H9 (cell line): Measurements from ENCODE around the gene ASGR1. TPM values are rescaled to one million over a fixed set of nuclear protein-coding genes. Genes with fewer than 3 reads are reported as not detected.

ENCODE experiments used
- DNase-seq: peaks from one replicate; pipeline ENCODE4 v3.0.0-alpha.2; 2017
- H2AFZ ChIP-seq: one replicate; pipeline ENCODE4 v1.6.1; 2013; ENCODE audit warnings: mild to moderate bottlenecking, low read length, control low read depth, moderate library complexity
- H2AK5ac ChIP-seq: 2 replicates; pipeline ENCODE4 v1.6.1; 2013; ENCODE audit warnings: low read length, control low read depth, mixed read lengths; ENCODE audit not compliant: insufficient read length
- H2BK120ac ChIP-seq: one replicate; pipeline ENCODE4 v1.6.1; 2013; ENCODE audit warnings: low read depth, mild to moderate bottlenecking, low read length, control low read depth, inconsistent platforms; ENCODE audit not compliant: poor library complexity, severe bottlenecking
- H2BK12ac ChIP-seq: 2 replicates; pipeline ENCODE4 v1.6.1; 2013; ENCODE audit warnings: low read length, control low read depth, mixed read lengths, low read depth; ENCODE audit not compliant: insufficient read length
- H2BK15ac ChIP-seq: 2 replicates; pipeline ENCODE4 v1.6.1; 2013; ENCODE audit warnings: low read depth, low read length, control low read depth
- H2BK20ac ChIP-seq: one replicate; pipeline ENCODE4 v1.6.1; 2013; ENCODE audit warnings: low read depth, mild to moderate bottlenecking, low read length, control low read depth, inconsistent platforms; ENCODE audit not compliant: poor library complexity, severe bottlenecking
- H2BK5ac ChIP-seq: 2 replicates; pipeline ENCODE4 v1.6.1; 2013; ENCODE audit warnings: low read length, control low read depth, mixed read lengths; ENCODE audit not compliant: insufficient read length
- H3K14ac ChIP-seq: 2 replicates; pipeline ENCODE4 v1.6.1; 2013; ENCODE audit warnings: low read length, control low read depth; ENCODE audit not compliant: insufficient read depth
- H3K18ac ChIP-seq: 2 replicates; pipeline ENCODE4 v1.6.1; 2013; ENCODE audit warnings: low read depth, mild to moderate bottlenecking, mixed read lengths, low read length, control low read depth; ENCODE audit not compliant: insufficient read length
- H3K23ac ChIP-seq: 2 replicates; pipeline ENCODE4 v1.6.1; 2013; ENCODE audit warnings: low read length, control low read depth, mixed read lengths, low read depth; ENCODE audit not compliant: insufficient read length
- H3K23me2 ChIP-seq: 2 replicates; pipeline ENCODE4 v1.6.1; 2013; ENCODE audit warnings: low read depth, mild to moderate bottlenecking, mixed read lengths, low read length, control low read depth; ENCODE audit not compliant: insufficient read length, poor library complexity, severe bottlenecking
- H3K27ac ChIP-seq: 2 replicates; pipeline ENCODE4 v1.5.1; 2013; ENCODE audit warnings: low read length, control low read depth, mixed read lengths, low read depth; ENCODE audit not compliant: insufficient read length
- H3K27me3 ChIP-seq: 2 replicates; pipeline ENCODE4 v1.6.1; 2013; ENCODE audit warnings: low read length, control low read depth, inconsistent platforms; ENCODE audit not compliant: insufficient read depth
- H3K4ac ChIP-seq: 2 replicates; pipeline ENCODE4 v1.6.1; 2013; ENCODE audit warnings: low read depth, mild to moderate bottlenecking, control low read depth, inconsistent platforms, low read length, moderate library complexity
- H3K4me1 ChIP-seq: 2 replicates; pipeline ENCODE4 v1.6.1; 2013; ENCODE audit warnings: low read length, control low read depth, inconsistent platforms; ENCODE audit not compliant: insufficient read depth
- H3K4me2 ChIP-seq: 2 replicates; pipeline ENCODE4 v1.6.1; 2013; ENCODE audit warnings: low read length, control low read depth, mixed read lengths; ENCODE audit not compliant: insufficient read length, insufficient read depth
- H3K56ac ChIP-seq: 2 replicates; pipeline ENCODE4 v1.6.1; 2013; ENCODE audit warnings: low read depth, mild to moderate bottlenecking, mixed read lengths, low read length, control low read depth; ENCODE audit not compliant: insufficient read length
- H3K79me1 ChIP-seq: 2 replicates; pipeline ENCODE4 v1.6.1; 2013; ENCODE audit warnings: low read depth, mild to moderate bottlenecking, moderate library complexity, low read length, control low read depth, inconsistent platforms; ENCODE audit not compliant: insufficient read depth, poor library complexity, severe bottlenecking
- H3K79me2 ChIP-seq: 2 replicates; pipeline ENCODE4 v1.6.1; 2013; ENCODE audit warnings: low read length, control low read depth, inconsistent platforms; ENCODE audit not compliant: insufficient read depth
- H3K9ac ChIP-seq: 2 replicates; pipeline ENCODE4 v1.6.1; 2013; ENCODE audit warnings: low read length, control low read depth, mixed read lengths; ENCODE audit not compliant: insufficient read length; ENCODE audit errors: extremely low read depth
- H3K9me3 ChIP-seq: one replicate; pipeline ENCODE4 v1.6.1; 2013; ENCODE audit warnings: low read depth, low read length, inconsistent platforms; ENCODE audit not compliant: control insufficient read depth
- H3T11ph ChIP-seq: one replicate; pipeline ENCODE4 v1.6.1; 2013; ENCODE audit warnings: mild to moderate bottlenecking, low read length, control low read depth, inconsistent platforms
- H4K20me1 ChIP-seq: one replicate; pipeline ENCODE4 v1.6.1; 2013; ENCODE audit not compliant: control insufficient read depth, insufficient read length, insufficient read depth
- H4K5ac ChIP-seq: 2 replicates; pipeline ENCODE4 v1.6.1; 2013; ENCODE audit warnings: low read depth, mild to moderate bottlenecking, mixed read lengths, low read length, control low read depth; ENCODE audit not compliant: insufficient read length
- H4K8ac ChIP-seq: replicated peaks from 2 replicates; pipeline ENCODE4 v1.6.1; 2013; ENCODE audit warnings: low read length, control low read depth, mixed read lengths, low read depth; ENCODE audit not compliant: insufficient read length
- H4K91ac ChIP-seq: 2 replicates; pipeline ENCODE4 v1.6.1; 2013; ENCODE audit warnings: low read depth, mild to moderate bottlenecking, moderate library complexity, mixed read lengths, low read length, control low read depth; ENCODE audit not compliant: insufficient read length
- H3K27ac Mint-ChIP-seq, 3 experiments: 2 replicates in 2 of 3; 3 replicates in 1 of 3; pipeline ENCODE4 v1.8.0; 2020 to 2021; ENCODE audit warnings: mixed read lengths in 3 of 3, mild to moderate bottlenecking in 1 of 3, moderate library complexity in 1 of 3
- H3K27me3 Mint-ChIP-seq: 2 replicates; pipeline ENCODE4 v1.8.0; 2021; ENCODE audit warnings: low read depth, mild to moderate bottlenecking, moderate library complexity, mixed read lengths
- H3K36me3 Mint-ChIP-seq, 3 experiments: 2 replicates in 2 of 3; 3 replicates in 1 of 3; pipeline ENCODE4 v1.8.0; 2020 to 2021; ENCODE audit warnings: low read depth in 3 of 3, mixed read lengths in 3 of 3; ENCODE audit not compliant: insufficient read depth in 1 of 3
- H3K4me1 Mint-ChIP-seq, 2 experiments: 2 replicates each; pipeline ENCODE4 v1.8.0; 2020; ENCODE audit warnings: mixed read lengths in 2 of 2
- H3K4me3 Mint-ChIP-seq, 2 experiments: 2 replicates in 1 of 2; 3 replicates in 1 of 2; pipeline ENCODE4 v1.8.0; 2020 to 2021; ENCODE audit warnings: mild to moderate bottlenecking in 2 of 2, mixed read lengths in 2 of 2, moderate library complexity in 1 of 2
- H3K9me3 Mint-ChIP-seq, 2 experiments: 2 replicates in 1 of 2; 3 replicates in 1 of 2; pipeline ENCODE4 v1.8.0; 2020; ENCODE audit warnings: mild to moderate bottlenecking in 2 of 2, mixed read lengths in 2 of 2, moderate library complexity in 1 of 2
- CTCF ChIP-seq: fragments of 200-600 bp; sonication (generic); conservative IDR thresholded peaks from 3 replicates; pipeline ENCODE4 v1.8.0; 2021; ENCODE audit warnings: antibody characterized with exemption, mild to moderate bottlenecking
- WGBS: extraction: QIAGEN DNeasy Blood & Tissue Kit; methylation state at CpG from one replicate; pipeline ENCODE4 v1.1.7; 2013; ENCODE audit warnings: missing lambda C conversion rate, low lambda C conversion rate, mixed read lengths; ENCODE audit not compliant: insufficient read length; ENCODE audit errors: extremely low coverage; 5-methylcytosine and 5-hydroxymethylcytosine counted together
- total RNA-seq: library from RNA; stranded (reverse); gene quantifications from 2 replicates; pipeline ENCODE4 v1.2.1, GENCODE V29; 2021

ASGR1 gene
- total RNA-seq, 1 experiment from 2014 or later = 5.9 TPM

- H3T11ph ChIP-seq = no peak overlapping the region
- H4K5ac ChIP-seq = no peak overlapping the region
- H3K56ac ChIP-seq = no peak overlapping the region
- no peaks in the 10 kb centered on the region for H3K79me2 ChIP-seq
- H3K4me2 ChIP-seq = no peak overlapping the region
- Mint-ChIP-seq H3K36me3 (no peaks in the 10 kb centered on the region), H3K27me3 (peaks cover 15% of the 10 kb centered on the region), H3K4me1 (peaks cover 35 to 44% of the 10 kb centered on the region in 2 experiments), H3K27ac (peak overlapping the region in 1 of 3 experiments; percentile 56; a peak in 1 of 7 replicates), H3K9me3 (no peaks in the 10 kb centered on the region), H3K4me3 (no peak overlapping the region; a peak in 1 of 5 replicates)
- no peak overlapping the region for H3K9ac ChIP-seq
- H2BK12ac ChIP-seq = no peak overlapping the region
- H2AK5ac ChIP-seq = no peak overlapping the region
- no peak overlapping the region for H2AFZ ChIP-seq
- no peak overlapping the region for H3K14ac ChIP-seq
- no peak overlapping the region for H3K18ac ChIP-seq
- H4K20me1 ChIP-seq = no peaks in the 10 kb centered on the region
- no peak overlapping the region for H2BK20ac ChIP-seq
- no peak overlapping the region for H2BK5ac ChIP-seq
- H3K4me1 ChIP-seq = peaks cover 2% of the 10 kb centered on the region; the same call in 1 of the 2 replicates
- no peak for DNase-seq
- H3K9me3 ChIP-seq = no peaks in the 10 kb centered on the region
- no peaks in the 10 kb centered on the region for H3K23me2 ChIP-seq
- H3K79me1 ChIP-seq = no peaks in the 10 kb centered on the region
- H3K27me3 ChIP-seq = no peaks in the 10 kb centered on the region
- H2BK120ac ChIP-seq = no peak overlapping the region
- H2BK15ac ChIP-seq = no peak overlapping the region
- no peak overlapping the region for H4K8ac ChIP-seq
- no peak overlapping the region for H3K23ac ChIP-seq
- no peak overlapping the region for H4K91ac ChIP-seq
- no peak for TF ChIP-seq CTCF
- WGBS = no CpG with 5 or more reads among the region's 11 CpGs
- no peak overlapping the region for H3K27ac ChIP-seq
- H3K4ac ChIP-seq = no peak overlapping the region
Measured at GRCh38 chr17:7144213-7144612, 35.0 kb downstream of the ASGR1 start.
